Cerebellar nuclear complex (tissue), 1 donor: Measurements from ENCODE around the gene FAM117B.

Experiments used
- DNase-seq, 2 experiments: peaks; one replicate each; lab custom pipeline; 2025; lab: John Stamatoyannopoulos, UW

Gene FAM117B

DNA sequence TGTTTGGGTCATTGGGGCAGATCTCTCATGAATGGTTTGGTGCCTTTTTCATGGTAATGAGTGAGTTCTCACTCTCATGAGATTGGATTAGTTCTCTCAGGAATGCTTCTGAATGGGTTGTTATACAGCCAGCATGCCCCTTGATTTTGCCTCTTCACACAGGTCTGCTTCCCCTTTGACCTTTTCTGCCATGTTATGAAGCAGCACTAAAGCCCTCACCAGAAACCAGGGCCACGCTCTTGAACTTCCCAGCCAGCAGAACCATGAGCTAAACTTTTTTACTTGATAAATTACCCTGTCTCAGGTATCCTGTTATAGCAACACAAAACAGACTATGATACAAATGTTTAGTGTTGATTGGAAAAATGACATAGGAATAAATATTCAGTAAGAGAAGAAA lies 179.5 kb downstream of the FAM117B start:
- no peak for DNase-seq

DNA sequence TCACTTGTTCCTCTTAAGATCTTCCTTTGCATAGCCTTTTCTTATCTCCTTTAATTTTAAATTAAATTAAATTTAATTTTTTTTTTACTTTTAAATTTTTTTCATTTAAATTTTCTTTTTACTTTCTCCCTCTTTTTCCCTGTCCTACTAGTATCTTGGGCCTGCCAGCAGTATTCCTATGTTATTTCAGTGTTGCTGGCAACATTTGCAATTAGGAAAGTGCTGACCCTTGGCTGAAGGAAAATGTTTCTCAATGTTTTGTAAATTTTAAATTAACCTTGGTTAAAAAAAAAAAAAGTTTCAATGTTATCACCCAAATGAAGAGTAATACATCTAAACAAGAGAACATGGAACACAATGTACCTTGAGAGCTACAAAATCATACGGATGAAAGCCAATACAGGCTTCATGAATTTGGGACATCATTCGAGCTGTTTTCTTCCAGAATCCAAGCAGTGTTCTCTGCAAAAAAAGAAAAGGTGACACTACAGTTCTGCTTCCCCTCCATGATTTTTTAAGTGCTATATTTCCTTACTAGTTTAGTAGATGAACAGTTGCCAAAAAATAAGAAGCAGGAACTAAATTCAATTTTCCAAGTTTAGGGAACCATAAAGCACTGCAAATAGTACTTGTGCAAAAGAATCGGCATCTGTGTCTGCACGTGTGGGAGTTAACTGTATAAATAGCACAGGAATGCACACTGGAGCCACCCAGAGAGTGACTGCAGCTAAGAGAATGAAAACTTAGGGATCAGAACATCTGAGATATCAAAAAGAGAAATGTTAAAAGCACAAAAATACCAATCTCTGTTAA lies 181.0 kb downstream of the FAM117B start:
- no peak for DNase-seq

DNA sequence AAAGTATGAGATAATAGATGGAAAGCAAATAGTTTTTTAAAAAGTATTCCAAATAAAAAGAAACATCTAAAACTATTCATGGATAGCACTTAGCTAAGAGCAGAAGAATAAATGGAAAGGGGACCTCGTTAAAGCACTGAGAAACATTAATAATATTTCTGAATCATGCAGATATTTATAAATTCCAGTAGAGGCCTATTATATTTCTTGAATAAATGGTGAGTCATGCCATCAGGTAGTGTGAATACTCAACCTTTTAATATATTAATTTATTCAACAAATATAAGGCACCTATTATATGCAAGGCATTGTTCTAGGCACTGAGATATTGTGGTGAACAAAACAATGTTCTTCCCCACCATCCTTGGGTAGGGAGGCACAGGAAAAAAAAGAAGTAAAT lies 183.0 kb downstream of the FAM117B start:
- no peak for DNase-seq

DNA sequence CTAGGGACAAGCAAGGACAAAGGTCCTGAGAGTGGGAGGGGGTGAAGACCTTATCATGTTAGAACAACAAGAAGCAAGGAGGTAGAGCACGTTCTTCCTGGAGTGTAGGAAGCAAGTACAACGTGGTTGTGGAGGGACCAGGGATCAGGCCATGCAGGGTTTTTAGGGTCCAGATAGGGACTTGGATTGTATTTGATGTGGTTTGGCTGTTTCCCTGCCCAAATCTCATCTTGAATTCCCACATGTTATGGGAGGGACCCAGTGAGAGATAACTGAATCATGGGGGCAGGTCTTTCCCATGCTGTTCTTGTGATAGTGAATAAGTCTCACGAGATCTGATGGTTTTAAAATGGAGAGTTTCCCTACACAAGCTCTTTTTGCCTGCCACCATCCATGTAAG lies 183.6 kb downstream of the FAM117B start:
- DNase-seq = no peak
